ENCODE measurements around the gene ZMIZ1.

DNA sequence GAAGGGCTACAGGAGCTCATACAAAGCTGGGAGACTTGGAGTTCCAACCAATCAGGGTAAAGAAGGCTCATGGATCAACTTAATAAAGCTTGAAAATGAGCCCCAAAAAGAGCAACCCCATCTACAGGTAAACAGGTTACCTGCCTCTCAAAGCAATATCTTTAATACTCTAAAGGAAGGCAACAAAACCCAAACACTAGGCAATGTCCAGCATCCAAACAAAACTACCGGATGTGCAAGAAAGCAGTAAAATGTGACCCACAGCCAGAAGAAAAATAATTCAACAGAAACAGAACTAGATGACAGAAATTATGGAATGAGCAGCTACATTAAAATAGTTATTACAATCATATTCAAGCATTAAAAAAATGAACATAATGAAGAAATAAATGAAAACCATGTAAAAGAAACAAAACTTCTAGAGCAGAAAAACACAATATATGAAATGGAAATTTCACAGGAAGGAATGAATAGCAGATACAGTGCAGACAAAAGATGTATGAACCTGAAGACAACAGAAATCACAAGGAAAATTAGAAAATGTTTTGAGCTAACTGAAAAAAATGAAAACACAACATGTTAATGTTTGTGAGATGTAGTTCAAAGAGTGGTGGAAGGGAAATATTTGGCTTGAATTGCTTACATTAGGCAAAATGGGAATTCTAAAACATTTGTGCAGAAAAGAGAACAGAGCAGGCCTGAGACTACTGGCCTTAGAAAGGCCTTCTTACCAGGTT lies 30.5 kb upstream of the ZMIZ1 start:
- TF ChIP-seq, protein P1, sequence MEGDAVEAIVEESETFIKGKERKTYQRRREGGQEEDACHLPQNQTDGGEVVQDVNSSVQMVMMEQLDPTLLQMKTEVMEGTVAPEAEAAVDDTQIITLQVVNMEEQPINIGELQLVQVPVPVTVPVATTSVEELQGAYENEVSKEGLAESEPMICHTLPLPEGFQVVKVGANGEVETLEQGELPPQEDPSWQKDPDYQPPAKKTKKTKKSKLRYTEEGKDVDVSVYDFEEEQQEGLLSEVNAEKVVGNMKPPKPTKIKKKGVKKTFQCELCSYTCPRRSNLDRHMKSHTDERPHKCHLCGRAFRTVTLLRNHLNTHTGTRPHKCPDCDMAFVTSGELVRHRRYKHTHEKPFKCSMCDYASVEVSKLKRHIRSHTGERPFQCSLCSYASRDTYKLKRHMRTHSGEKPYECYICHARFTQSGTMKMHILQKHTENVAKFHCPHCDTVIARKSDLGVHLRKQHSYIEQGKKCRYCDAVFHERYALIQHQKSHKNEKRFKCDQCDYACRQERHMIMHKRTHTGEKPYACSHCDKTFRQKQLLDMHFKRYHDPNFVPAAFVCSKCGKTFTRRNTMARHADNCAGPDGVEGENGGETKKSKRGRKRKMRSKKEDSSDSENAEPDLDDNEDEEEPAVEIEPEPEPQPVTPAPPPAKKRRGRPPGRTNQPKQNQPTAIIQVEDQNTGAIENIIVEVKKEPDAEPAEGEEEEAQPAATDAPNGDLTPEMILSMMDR (conservative IDR thresholded peaks at IDR 0.05; ENCODE audit: low read depth, low read length), result no peak
- no peak for TF ChIP-seq EZH2 (IDR thresholded peaks at IDR 0.05; ENCODE audit: borderline replicate concordance, low read depth, low read length, poor library complexity, severe bottlenecking)
